ENCODE results near the gene PXDN.

PXDN gene

GRCh38 chr2:1590596-1591460 is 153.5 kb downstream of the PXDN start:
- in situ Hi-C loops (cut with HindIII; ENCODE audit: low sequenced_read_pairs): loop anchor here (5.0 kb wide), 1 partner anchor 39 kb away; no protein-coding TSS in a partner anchor

DNA sequence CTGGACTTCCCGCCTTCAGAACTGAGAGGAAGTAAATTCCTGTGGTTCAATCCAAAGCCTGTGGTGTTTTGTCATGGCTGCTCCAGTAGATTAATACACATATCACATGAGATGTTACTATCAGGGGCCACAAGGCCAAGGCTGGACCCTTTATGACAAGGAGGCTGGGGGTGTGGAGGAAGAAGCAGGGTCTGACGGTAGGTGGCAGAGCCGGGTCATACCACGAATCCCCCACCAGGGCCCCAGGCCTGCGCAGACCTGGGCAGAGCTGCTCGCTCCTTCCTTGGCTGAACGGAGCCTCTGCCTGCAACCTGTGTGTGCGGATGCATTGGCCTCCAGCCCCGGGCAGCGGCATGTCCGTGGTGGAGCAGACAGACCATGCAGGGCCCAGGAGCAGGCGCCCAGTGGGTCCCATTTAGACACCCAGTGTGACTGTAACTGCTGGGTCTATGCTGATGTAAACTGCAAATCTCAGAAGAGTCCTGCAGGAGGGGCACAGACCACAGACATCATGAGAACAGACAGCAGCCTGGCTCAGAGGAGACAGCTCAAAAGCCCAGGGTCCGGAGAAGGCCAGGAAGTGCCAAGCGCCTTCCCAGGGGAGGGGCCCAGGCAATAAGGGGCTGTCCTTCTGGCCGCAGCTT is 155.2 kb downstream of the PXDN start:
- in situ Hi-C loops (cut with HindIII; ENCODE audit: low sequenced_read_pairs): no loop called here

GRCh38 chr2:1588051-1588977 is 156.0 kb downstream of the PXDN start:
- in situ Hi-C loops (cut with HindIII; ENCODE audit: low sequenced_read_pairs): no loop called here

DNA sequence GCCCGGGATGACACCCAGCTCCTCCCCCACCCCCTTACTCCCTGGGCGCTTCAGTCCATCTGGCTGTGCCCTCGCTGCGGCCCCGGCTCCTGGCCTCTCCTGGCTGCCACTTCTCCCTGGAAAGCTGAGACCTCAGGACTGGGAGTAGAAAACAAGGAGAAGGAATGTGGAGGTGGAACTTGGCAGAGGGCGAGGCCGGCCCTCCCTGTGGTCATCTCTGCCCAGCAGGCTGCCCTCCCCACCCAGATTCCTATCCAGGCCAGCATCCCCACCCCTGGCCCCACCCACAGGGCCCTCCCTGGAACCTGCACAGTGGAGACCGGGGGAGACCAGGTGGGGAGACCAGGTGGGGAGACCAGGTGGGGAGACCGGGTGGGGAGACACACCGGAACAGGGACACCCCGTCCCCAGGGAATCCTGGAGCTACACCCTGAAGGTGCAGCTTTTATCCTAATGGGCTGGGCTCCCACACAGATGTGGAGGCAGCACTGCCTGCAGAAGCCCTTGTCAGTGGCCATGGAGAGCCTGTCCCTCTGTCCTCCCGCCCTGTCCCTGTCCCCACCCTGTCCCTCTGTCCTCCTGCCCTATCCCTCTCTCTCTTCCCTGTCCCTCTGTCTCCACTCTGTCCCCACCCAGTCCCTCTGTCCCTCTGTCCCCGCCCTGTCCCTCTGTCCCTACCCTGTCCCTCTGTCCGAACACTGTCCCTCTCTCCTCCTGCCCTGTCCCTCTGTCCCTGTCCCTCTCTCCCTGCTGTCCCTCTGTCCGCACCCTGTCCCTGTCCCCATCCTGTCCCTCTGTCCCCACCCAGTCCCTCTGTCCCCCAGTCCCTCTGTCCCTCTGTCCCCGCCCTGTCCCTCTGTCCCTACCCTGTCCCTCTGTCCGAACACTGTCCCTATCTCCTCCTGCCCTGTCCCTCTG is 157.1 kb downstream of the PXDN start:
- in situ Hi-C loops (cut with HindIII; ENCODE audit: low sequenced_read_pairs): no loop called here

DNA sequence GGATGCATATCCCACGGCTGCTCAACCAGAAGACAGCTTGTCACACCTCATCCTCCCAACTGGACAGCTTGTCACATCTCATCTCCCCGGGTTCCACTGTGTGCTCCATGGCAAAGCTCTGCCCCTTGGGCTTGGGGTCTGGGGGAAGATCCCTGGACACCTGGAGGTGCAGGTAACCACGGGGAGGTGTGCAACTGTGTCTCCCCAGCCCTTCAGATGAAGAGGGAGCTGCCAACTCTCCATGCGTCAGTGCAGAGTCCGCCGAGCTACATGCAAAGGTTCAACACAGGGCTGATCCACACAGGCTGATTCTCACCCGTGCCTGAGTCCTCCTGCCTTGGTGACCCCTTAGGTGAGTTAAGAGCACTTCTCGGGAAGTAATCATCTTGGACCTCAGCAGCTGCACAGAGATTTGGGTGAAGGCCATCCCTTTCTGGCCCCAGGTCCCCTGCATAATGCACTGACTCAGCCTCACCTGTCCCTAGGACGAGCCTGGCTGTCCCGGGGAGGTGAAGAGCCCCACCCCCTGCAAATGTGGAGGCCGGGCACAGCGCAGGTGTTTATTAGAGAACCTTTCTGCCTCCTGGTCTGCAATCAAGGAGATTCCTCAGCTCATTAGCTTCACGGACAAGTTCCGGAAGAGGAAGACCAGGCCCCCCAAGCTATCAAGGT is 157.9 kb downstream of the PXDN start:
- in situ Hi-C loops (cut with HindIII; ENCODE audit: low sequenced_read_pairs): no loop called here

- in situ Hi-C loops (cut with HindIII; ENCODE audit: low sequenced_read_pairs): no loop called here
Measured at GRCh38 chr2:1585635-1586034, 158.7 kb downstream of the PXDN start.

- in situ Hi-C loops (cut with HindIII; ENCODE audit: low sequenced_read_pairs): no loop called here
Measured at GRCh38 chr2:1584691-1585485, 159.4 kb downstream of the PXDN start.

- in situ Hi-C loops (cut with HindIII; ENCODE audit: low sequenced_read_pairs): no loop called here
Measured at GRCh38 chr2:1584051-1584531, 160.2 kb downstream of the PXDN start.

- in situ Hi-C loops (cut with HindIII; ENCODE audit: low sequenced_read_pairs): no loop called here
Measured at GRCh38 chr2:1582891-1583341, 161.4 kb downstream of the PXDN start.

GRCh38 chr2:1581965-1582625 is 162.2 kb downstream of the PXDN start:
- in situ Hi-C loops (cut with HindIII; ENCODE audit: low sequenced_read_pairs): no loop called here
